Measurements from ENCODE around the gene KLHL29.

KLHL29 gene

GRCh38 chr2:23686405-23687029, 301.5 kb downstream of the KLHL29 start:
- in situ Hi-C loops (cut with HindIII; ENCODE audit: low sequenced_read_pairs) = no loop called here

DNA sequence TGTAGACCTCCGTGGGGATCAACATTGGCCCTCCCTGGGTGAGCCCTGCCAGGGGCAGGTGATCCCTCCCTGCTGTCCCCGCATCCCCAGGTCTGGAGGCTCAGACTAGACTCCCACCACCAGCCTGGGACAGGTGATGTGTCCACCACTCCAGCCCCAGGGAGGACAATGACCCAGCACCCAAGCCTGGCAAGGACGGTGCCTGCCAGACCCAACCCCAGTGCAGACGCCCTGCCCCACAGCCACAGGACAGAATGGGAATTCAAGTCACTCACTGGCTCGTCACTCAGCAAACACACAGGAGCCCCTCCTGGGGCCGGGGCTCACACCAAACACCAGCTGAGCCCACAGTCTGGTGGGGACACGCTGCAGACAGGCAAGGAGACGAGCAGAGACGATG, 302.2 kb downstream of the KLHL29 start:
- in situ Hi-C loops (cut with HindIII; ENCODE audit: low sequenced_read_pairs) = no loop called here

DNA sequence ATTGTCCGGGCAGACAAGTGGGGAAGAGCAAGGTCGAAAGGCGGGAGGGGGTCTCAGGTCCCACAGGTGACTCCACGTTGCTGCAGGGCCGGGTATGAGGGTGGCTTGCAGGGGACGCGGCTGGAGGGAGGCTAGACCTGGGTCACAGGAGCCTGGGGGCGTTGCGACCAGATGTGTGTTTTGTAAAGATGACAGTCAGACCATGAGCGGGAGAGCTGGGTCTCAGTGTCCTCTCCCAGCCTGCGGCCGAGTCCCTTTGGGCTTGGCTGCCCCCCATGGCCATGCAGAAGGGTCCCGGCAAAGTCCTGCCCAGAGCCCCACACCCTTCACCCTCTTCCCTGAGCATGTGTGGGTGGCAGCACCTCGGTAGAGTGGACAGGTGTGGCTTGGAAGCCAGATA, 302.7 kb downstream of the KLHL29 start:
- in situ Hi-C loops (cut with HindIII; ENCODE audit: low sequenced_read_pairs) = no loop called here

- in situ Hi-C loops (cut with HindIII; ENCODE audit: low sequenced_read_pairs) = no loop called here
These were observed 303.6 kb downstream of the KLHL29 start for GRCh38 chr2:23688486-23689130.

DNA sequence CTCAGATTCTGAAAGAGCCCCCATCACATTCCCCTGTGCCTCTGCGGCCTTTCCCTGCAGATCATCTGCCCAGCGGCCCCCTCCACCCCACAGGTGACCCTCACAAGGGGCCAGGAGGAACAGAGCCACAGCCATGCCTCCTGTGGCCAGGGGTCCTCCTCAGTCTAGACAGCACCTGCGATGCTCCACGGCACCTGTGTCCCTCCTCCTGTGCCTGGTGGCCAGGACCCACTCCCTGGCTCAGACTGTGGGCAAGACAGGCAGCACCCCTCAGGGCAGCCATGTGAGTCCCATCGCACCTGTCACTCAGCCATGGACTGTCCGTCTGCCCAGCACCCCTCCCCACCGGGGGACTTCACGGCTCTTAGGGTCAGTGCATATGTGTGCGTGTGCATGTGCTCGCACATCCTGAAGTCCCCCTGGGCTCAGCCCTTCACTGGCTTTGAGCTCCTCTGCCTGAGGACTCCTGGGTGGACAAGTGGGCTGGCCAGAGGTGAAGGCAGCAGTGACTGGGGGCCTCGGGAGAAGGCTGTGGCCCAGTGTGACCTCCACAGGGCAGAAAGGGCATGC, 304.2 kb downstream of the KLHL29 start:
- in situ Hi-C loops (cut with HindIII; ENCODE audit: low sequenced_read_pairs) = no loop called here

- in situ Hi-C loops (cut with HindIII; ENCODE audit: low sequenced_read_pairs) = no loop called here
These were observed 304.9 kb downstream of the KLHL29 start for GRCh38 chr2:23689891-23690290.

- in situ Hi-C loops (cut with HindIII; ENCODE audit: low sequenced_read_pairs) = no loop called here
These were observed 305.6 kb downstream of the KLHL29 start for GRCh38 chr2:23690421-23691105.

DNA sequence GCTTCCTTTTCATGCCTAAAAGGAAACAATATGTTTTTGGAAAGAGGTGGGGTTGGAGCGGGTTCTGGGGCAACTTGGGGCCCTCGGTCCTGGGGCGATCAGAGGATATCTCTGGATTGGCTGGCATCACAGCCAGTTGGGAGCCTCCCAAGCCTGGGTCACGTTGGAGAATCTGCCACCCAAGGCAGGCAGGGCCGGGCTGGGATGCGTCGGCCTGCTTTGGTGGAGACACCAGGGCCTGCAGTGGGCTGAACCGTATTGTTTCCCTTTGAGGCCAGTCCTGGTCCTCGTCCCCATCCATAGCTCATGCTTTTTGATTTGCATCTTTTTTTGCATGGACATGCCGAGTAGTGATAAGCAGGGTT, 306.1 kb downstream of the KLHL29 start:
- in situ Hi-C loops (cut with HindIII; ENCODE audit: low sequenced_read_pairs) = no loop called here

GRCh38 chr2:23691565-23691964, 306.6 kb downstream of the KLHL29 start:
- in situ Hi-C loops (cut with HindIII; ENCODE audit: low sequenced_read_pairs) = no loop called here

GRCh38 chr2:23692263-23692662, 307.3 kb downstream of the KLHL29 start:
- in situ Hi-C loops (cut with HindIII; ENCODE audit: low sequenced_read_pairs) = no loop called here

DNA sequence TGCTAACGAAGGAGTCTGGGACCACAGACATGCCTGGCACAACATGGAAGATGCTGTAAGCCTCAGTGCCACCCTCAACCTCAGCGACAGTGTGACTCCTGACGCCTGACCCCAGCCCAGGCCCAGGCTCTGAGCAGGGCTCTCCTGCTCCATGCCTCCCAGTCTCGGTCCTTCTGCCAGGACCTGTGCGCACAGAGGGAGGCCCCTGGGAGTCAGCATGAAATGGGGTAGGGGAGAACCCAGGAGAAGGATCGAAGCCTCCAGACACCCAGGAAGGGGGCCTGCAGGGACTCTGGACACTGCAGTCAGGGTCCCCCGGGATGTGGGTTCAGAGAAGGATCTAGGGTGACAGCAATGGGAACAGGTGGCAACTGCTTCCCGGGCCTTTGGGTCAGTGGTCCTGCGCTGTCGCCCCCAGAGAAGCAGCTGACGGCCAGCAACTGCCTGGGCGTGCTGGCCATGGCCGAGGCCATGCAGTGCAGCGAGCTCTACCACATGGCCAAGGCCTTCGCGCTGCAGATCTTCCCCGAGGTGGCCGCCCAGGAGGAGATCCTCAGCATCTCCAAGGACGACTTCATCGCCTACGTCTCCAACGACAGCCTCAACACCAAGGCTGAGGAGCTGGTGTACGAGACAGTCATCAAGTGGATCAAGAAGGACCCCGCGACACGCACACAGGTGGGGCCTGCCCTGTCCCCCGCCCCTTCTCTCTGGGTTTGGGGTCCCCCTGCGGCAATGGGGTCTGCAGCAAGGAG, 308.0 kb downstream of the KLHL29 start:
- in situ Hi-C loops (cut with HindIII; ENCODE audit: low sequenced_read_pairs) = no loop called here

DNA sequence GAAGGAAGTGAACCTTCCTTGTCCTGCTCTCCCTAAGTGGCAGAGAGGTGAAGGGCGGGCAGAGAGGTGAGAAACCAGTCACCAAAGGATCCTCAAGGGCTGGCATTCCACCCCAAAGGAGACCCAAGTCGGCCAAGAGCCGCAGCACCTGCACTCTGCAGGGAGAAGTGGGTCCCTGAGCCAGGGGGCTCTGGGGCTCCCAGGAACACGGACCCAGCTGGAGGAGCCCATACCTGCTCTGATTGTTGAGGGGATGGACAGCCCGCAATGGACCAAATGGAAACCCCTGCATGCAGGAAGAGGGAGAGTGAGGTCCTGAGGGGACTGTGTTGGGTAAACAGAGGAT, 308.6 kb downstream of the KLHL29 start:
- in situ Hi-C loops (cut with HindIII; ENCODE audit: low sequenced_read_pairs) = no loop called here

DNA sequence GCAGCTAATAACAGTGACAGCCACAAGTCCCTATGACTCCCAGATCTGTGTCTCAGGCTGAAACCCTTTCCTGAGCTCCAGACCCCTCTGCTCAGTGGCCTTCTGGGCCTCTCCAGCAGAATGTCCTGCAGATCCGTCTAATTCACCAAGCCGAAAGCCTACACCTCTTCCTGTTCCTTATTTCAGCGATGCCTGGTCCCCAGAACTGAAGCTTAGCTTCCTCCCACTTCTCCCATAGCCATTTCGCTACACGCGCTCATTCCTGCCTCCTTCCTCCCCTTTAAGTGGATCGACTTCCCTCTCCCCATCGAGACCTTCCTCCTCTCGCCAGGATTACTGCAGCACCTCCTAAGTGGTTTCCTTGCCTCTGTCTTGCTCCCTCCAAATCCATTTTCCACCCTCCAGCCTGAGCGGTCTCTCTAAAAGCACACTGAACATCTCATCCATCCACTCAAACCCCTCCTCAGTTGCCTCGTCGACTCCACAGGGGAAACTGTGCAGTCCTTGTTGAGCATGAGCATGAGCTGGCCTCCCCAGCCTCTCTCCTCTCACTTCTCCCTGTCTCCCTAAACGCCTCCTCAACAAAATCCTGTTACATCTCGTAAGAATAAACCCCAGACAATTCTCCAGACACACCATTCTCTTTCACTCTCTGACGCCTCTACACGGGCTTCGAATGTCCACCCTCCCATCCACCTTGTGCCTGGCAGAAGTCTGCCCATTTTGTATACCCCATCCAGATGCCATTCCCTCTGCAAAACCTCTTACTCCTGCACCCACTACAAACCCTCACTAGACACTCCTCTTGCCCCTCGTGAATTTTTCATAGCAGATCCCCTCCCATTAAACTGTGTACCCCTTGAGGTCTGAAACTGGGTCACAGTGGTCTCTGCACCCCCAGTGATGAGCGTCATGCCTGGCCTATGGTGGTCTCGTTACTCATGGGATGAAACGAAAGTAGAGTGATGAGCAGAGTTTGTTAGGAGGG, 309.4 kb downstream of the KLHL29 start:
- in situ Hi-C loops (cut with HindIII; ENCODE audit: low sequenced_read_pairs) = no loop called here

DNA sequence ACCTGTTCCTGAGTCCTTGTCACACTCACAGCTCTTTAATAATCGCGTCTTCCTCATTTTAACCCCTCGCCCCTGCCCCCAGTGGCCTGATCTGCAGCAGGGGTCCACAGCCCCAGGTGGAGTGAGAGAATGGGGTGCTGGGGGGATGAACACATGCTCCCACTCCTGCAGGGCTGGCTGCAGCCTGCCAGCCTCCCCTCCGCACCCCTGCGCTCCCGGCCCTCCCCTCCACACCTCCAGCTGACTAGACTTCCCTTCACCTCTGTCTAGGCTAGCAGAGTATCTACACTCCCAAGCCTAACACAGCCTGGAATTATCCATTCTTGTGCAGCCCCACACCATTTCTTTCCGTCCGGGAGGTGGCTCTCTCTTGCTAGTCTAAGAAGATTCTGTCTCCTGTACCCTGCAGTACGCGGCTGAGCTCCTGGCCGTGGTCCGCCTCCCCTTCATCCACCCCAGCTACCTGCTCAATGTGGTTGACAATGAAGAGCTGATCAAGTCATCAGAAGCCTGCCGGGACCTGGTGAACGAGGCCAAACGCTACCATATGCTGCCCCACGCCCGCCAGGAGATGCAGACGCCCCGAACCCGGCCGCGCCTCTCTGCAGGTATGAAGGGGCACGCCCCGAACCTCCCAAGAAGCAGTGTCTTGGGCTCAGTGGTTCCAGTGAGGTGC, 310.4 kb downstream of the KLHL29 start:
- in situ Hi-C loops (cut with HindIII; ENCODE audit: low sequenced_read_pairs) = no loop called here

DNA sequence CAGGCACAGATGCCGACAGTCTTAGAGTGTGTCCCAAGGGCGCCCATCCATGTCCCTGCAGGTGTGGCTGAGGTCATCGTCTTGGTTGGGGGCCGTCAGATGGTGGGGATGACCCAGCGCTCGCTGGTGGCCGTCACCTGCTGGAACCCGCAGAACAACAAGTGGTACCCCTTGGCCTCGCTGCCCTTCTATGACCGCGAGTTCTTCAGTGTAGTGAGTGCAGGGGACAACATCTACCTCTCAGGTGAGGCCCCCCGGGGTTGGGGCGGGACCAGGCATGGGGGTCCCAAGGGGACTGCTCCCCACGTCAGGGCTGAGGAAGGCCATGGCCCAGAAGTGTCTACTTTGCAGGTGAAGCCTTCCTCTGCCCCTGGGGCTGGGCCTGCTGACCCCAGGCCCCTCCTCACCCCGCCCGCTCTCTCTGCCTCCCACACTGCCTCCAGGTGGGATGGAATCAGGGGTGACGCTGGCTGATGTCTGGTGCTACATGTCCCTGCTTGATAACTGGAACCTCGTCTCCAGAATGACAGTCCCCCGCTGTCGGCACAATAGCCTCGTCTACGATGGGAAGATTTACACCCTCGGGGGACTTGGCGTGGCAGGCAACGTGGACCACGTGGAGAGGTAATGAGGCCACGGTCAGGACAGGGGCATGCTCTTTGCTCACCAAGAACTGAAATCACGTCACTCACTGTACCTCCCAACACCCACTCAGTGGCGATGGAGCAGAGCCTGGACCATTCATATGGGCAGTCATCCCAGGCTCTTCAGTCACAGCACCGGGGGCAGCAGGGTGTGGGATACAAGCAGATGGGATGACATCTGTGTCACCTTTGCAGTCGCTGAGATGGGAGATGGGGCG, 311.1 kb downstream of the KLHL29 start:
- in situ Hi-C loops (cut with HindIII; ENCODE audit: low sequenced_read_pairs) = no loop called here

- in situ Hi-C loops (cut with HindIII; ENCODE audit: low sequenced_read_pairs) = no loop called here
These were observed 311.7 kb downstream of the KLHL29 start for GRCh38 chr2:23696752-23697045.

DNA sequence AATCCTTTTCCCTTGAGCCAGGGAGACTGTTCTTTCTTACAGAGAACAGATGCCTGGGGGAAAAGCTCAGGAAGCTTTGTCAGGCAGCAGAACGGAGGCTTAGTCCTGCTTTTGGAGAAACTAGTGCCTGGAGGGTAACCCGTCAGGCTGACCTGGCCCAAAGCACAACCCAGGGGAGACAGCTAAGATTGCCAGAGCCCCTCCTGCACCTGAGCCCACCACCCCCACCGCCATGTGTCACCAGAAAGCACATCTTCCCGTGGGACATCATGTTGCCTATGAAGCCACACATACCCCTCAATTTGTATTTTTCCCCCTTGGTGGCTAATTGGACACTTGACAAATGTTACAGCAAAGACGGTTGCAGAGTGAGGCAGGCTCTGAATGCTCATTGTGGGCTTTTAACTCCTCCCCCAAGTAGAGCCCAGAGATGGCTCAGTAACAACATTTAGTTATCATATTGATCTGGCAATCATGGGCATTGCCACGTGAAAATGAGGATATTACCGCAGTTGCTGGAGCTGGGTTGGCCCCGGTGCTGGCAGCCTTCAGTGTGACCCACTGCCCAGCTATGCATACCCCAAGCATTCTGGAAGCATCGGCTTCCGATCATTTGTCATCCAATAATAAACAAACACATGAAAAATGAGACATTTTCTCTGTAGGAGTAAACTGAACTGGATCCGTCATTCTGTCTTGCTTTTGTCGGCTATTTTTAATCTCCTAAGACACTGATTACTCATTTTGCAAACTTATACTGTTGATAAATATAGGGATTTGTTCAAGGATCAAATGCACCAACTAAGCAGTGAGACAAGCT, 312.5 kb downstream of the KLHL29 start:
- in situ Hi-C loops (cut with HindIII; ENCODE audit: low sequenced_read_pairs) = no loop called here

- in situ Hi-C loops (cut with HindIII; ENCODE audit: low sequenced_read_pairs) = no loop called here
These were observed 313.2 kb downstream of the KLHL29 start for GRCh38 chr2:23698116-23698693.
